ENCODE results near the gene RTN4IP1.
"Not testable (repeated sequence)": the region's sequence is repeated elsewhere in the genome, so short reads cannot be mapped to it uniquely, and the experiment has no call there.

RTN4IP1 gene

DNA sequence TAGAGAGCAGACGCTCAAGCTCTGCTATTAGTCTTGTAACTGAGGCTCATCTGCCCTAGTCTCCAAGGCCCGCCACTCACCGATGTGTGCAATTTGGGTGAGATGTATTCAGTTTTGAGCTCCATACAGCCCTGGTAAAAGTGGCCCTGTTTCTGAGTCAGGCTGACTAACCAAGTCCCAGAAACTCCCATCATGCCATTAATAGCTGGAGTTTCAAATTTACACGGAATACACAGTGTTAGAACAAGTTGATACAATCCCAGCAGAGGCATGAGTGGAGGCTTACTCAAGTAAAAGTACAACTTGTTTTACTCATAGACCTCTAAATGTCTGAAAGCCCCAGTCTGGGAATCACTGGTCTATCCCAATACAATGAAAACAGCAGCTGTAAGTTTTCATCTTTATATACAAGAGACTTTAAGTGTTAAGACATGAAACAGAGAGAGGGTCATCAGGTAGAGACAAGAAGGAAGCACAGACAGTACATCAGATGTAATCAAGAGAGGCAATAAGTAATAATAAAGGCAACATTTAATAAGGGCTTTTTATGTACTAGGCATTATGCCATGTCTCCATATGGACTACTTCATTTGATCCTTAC, 42.4 kb downstream of the RTN4IP1 start:
- DNase-seq = no peak

DNA sequence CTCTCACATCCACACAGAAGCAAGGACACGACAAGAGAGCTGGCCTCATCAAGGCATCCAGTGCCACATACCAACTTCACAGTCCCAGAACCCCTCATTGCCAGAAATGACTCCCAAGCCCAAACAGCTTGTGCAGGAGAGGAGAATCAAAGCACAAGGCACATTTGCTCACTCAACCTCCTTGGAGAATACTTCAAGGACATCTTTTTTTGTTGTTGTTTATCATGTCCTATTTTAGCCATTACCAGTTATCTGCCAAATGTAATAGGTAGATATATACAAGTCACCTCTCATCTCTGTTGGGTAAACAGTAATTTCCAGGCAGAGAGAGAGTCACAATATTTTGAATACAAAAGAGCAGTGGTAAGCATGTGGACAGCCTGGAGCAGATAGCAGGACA, 47.8 kb downstream of the RTN4IP1 start:
- DNase-seq = no peak

- DNase-seq = no peak
These were observed 50.0 kb downstream of the RTN4IP1 start for GRCh38 chr6:106579281-106579680.

GRCh38 chr6:106574741-106575458, 54.4 kb downstream of the RTN4IP1 start:
- DNase-seq = no peak

GRCh38 chr6:106572875-106573585, 56.3 kb downstream of the RTN4IP1 start:
- DNase-seq = no peak

DNA sequence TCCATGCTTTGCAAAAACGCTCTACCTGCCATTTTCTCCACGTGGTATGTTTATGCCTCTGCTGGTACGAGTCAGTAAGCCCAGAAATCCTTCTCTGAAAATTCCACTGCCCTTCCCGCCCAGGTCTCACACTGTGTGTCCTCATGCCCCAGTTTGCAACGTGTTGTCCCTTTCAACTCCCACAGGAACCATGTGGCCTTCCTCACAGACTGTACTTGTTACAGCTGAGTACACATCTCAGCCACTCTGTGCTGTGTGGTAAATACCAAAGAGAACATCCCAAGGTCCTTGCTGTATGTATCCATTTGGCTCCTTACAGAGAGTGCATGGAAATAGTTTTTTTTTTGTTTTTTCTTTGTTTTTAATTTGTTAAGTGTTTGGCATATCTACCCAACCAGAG, 56.9 kb downstream of the RTN4IP1 start:
- DNase-seq = no peak

DNA sequence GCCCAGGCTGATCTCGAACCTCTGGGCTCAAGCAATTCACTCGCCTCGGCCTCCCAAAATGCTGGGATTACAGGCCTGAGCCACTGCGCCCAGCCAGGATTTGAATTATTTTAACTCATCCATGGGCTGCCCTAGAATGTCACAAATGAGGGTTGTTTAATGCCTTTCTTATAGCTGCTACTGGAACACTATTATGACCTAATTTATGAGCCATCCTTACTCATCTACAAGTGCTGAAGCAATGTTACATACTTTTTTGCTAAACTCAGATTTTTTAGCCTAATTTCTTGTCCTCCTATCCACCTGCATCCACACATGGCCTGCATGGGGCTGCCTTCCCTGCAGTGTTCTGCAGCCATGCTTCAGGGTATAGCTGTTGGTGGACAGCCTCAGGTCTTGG, 59.9 kb downstream of the RTN4IP1 start:
- DNase-seq = no peak

GRCh38 chr6:106568530-106568929, 60.8 kb downstream of the RTN4IP1 start:
- DNase-seq = no peak

- no peak for DNase-seq
These were observed 64.8 kb downstream of the RTN4IP1 start for GRCh38 chr6:106564476-106564875.

DNA sequence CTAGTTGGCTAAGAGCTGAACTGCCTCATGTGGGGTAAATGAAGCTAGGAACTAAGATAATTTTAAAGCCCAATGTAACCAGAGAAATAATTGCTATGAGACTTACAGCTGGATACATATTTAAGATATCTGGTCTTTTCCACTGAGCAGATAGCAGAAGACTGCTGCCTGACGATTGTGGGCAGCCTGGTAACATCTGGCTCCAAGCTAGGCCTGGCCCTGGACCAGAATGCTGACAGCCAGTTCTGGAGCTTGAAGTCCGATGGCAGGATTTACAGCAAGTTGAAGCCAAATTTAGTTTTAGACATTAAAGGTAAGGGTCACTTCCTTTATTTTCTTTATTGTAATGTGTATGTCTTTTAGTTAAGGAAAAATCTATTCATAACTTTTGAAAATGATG, 65.7 kb downstream of the RTN4IP1 start:
- no peak for DNase-seq

DNA sequence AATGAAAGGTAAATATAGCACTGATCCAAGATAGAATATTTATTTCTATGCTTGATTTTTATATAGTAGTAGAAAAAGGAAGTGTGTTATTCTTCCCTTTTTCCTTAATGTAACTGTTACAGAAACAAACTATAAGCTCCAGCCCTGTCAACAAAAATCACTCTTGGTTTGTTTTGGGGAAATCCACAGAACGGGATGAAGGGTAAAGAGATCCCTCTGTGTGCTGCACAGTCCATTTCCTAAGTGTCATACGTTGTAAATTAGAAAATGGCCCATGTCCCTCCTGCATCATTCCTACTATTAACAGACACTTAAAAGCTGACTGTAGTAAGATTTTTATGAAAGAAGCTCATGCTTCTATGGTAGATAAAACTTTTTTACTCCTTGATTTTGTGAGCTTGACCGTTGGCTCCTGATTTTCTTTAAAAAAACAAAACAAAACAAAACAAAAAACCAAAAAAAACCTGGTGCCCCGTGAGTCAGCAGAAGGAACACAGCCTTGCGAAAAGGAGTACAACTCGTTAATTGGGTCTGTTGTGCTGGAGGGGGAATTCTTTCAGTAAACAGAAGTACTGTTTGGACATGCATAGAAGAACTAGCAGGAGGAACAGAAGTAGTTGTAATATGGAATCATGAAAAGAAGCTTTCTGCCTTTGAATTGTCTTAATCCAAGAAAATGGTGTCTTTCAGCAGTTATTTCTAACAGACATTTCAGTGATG, 67.5 kb downstream of the RTN4IP1 start:
- no peak for DNase-seq

DNA sequence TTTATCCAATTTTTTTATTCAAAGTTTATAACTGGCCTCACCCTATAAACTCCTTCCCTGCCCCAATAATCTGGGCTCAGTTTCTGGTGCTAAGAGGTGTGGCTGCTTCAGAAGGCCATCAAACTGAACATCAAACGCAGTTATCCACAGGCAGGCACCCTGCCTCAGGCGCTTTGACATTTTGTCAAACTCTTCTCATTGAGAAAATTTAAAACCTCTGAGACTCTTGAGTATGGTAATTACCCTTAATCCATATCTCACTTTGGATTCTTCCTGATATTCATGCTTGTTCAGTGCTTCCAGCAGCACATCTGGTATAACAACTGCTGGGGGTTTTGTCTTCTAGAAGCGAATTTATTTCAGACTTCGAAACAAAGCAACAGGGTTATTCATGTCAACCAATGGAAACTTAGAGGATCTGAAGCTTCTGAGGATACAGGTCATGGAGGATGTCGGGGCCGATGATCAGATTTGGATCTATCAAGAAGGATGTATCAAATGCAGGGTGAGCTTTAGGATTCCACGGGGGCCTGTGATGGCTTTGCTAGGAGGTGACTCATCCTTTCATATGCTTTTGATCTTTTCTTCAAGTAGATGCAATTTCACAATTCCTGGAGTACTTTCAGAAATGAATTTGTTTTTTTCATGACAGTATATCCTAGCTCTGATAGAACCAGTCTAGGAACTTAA, 68.2 kb downstream of the RTN4IP1 start:
- DNase-seq = no peak

DNA sequence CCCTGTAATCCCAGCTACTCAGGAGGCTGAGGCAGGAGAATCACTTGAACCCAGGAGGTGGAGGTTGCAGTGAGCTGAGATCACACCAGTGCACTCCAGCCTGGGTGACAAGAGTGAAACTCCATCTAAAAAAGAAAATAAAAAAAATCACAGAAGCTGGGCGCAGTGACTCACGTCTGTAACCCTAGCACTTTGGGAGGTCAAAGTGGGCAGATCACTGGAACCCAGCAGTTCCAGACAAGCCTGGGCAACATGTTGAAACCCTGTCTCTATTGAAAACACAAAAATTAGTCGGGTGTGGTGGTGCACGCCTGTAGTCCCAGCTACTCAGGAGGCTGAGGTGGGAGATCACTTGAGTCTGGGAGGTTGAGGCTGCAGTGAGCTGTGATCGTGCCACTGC, 69.6 kb downstream of the RTN4IP1 start:
- not testable (repeated sequence) for DNase-seq

DNA sequence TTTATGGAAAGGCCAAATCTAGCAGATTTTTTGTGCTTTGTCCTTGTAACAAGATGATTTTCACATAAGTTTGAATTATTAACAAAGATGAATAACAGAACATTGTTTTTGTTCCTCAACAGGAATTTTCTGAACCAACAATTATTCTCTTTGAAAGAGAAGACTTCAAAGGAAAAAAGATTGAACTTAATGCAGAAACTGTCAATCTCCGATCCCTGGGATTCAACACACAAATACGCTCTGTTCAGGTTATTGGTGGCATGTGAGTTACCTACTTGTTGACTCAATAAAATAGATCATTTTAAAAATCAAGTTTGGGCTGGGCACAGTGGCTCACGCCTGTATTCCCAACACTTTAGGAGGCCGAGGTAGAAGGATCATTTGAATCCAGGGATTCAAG, 70.9 kb downstream of the RTN4IP1 start:
- DNase-seq = no peak

DNA sequence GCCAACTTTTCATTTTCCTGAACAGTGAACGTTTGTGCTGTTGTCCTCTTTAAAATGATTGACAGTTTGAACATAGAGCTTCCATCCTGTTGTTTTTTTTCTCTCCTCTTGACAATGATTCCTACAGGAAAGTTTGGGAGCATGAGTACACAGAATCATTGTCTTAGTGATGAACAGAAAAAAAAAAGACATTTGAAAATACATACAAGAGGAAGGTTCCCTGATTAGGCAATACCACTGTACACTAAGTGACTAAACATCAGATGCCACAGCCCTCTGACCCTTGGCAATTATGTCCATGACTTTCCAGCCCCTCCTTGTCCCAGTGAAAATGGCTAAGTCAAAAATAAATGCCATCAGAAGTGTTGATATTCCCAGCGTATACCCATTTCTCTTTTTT, 71.5 kb downstream of the RTN4IP1 start:
- DNase-seq = no peak

- DNase-seq = no peak
These were observed 72.8 kb downstream of the RTN4IP1 start for GRCh38 chr6:106556368-106556960.

- no peak for DNase-seq
These were observed 73.5 kb downstream of the RTN4IP1 start for GRCh38 chr6:106555767-106556166.

DNA sequence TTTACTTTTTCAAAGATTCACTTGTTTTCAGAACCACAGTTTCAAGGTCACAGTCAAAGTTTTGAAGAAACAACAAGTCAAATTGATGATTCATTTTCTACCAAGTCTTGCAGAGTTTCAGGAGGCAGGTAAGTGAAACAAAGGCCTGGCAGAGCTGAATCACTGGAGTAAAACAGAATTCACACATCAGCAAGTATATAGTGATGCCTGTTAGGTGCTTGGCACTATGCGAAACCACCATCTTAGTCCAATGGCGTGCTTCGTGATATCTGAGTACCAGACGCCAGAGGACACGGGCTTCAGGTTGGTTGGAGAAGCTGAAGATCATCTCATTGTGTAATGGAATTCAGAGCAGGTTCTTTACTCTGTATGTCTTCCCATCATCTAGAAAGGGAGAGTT, 75.9 kb downstream of the RTN4IP1 start:
- DNase-seq = no peak

DNA sequence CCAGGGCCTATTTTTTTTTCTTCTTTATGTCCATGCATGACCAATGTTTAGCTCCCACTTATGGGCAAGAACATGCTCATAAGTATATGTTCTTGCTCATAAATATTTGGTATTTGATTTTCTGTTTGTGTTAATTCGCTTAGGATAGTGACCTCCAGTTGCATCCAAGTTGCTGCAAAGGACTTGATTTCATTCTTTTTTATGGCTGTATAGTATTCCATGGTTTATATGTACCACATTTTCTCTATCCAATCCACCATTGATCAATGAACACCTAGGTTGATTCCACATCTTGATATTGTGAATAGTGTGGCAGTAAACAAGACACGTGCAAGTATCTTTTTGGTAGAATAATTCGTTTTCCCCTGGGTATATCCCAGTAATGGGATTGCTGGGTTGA, 78.1 kb downstream of the RTN4IP1 start:
- no peak for DNase-seq

- no peak for DNase-seq
These were observed 79.8 kb downstream of the RTN4IP1 start for GRCh38 chr6:106549521-106549920.

- not testable (repeated sequence) for DNase-seq
These were observed 80.3 kb downstream of the RTN4IP1 start for GRCh38 chr6:106548926-106549455.

All from right kidney (tissue), 1 donor.